HepG2 (cell line): Measurements from ENCODE around the gene ACSM3. TPM values are rescaled to one million over a fixed set of nuclear protein-coding genes. Genes with fewer than 3 reads are reported as not detected.

Source experiments
- ATAC-seq: fragments of 200-7000 bp; cut with Tn5 transposase; 3 replicates; pipeline ENCODE4 v1.9.1; 2020; ENCODE audit warnings: mild to moderate bottlenecking, moderate library complexity
- BruUV-seq: library from RNA; stranded (reverse); fragments of 400-500 nt; replicated peaks from 2 replicates; lab custom pipeline; 2021; lab: Mats Ljungman, UMichigan
- CTCF ChIA-PET: fragments of 300-600 bp; formaldehyde crosslinking; extraction: SDS; loops from one replicate; lab custom pipeline; 2021; ENCODE audit warnings: low total read pairs, inconsistent platforms, low intra/inter-chr PET ratio; lab: Yijun Ruan, JAX
- POLR2A ChIA-PET: fragments of 350-600 bp; sonication (Branson Sonifier 250); formaldehyde crosslinking; loops from one replicate; lab custom pipeline; 2020; ENCODE audit warnings: antibody characterized with exemption, inconsistent platforms; lab: Yijun Ruan, JAX
- DNase-seq: peaks from one replicate; pipeline ENCODE4 v3.0.0-alpha.2; 2015; ENCODE audit warnings: low spot score
- FAIRE-seq: peaks from 3 replicates; lab custom pipeline; 2011; peaks lifted over from hg19 to GRCh38; lab: Jason Lieb, UNC
- H2AFZ ChIP-seq: one replicate; pipeline ENCODE4 v1.6.1; 2011; ENCODE audit warnings: low read length, inconsistent platforms
- H3K27ac ChIP-seq: fragments of 300-600 bp; 3 replicates; pipeline ENCODE4 v1.8.0; 2011; ENCODE audit warnings: mixed run types, mild to moderate bottlenecking, mixed read lengths, low read length, inconsistent platforms; ENCODE audit not compliant: insufficient read depth; ENCODE audit errors: extremely low read length
- H3K27me3 ChIP-seq, 2 experiments: fragments of 200-600 bp in 1 of 2; 2 replicates in 1 of 2; 3 replicates in 1 of 2; pipeline versions ENCODE4 v1.6.0 to v1.8.0; 2011; ENCODE audit warnings: low read length in 2 of 2, mild to moderate bottlenecking in 2 of 2, moderate library complexity in 2 of 2, inconsistent platforms in 1 of 2; ENCODE audit not compliant: insufficient read depth in 2 of 2, control insufficient read depth in 1 of 2
- H3K36me3 ChIP-seq, 2 experiments: fragments of 200-600 bp in 1 of 2; replicated peaks in 1 of 2; 2 replicates in 1 of 2; 3 replicates in 1 of 2; pipeline versions ENCODE4 v1.5.1 to v1.8.0; 2011; ENCODE audit warnings: low read length in 2 of 2, inconsistent platforms in 1 of 2; ENCODE audit not compliant: insufficient read depth in 2 of 2, control insufficient read depth in 1 of 2
- H3K4me1 ChIP-seq: 2 replicates; pipeline ENCODE4 v1.5.1; 2012; ENCODE audit warnings: low read length, inconsistent platforms; ENCODE audit not compliant: insufficient read depth
- H3K4me2 ChIP-seq: 2 replicates; pipeline ENCODE4 v1.6.0; 2011; ENCODE audit warnings: low read depth, low read length, inconsistent platforms
- H3K4me3 ChIP-seq, 3 experiments: fragments of 200-600 bp in 1 of 3; sonication (generic), shearing (Covaris generic) in 1 of 3; replicated peaks in 1 of 3; 2 replicates each; pipeline ENCODE4 v1.5.1; 2011 to 2016; ENCODE audit warnings: low read length in 3 of 3, inconsistent platforms in 2 of 3, low read depth in 2 of 3, mild to moderate bottlenecking in 2 of 3, control low read depth in 1 of 3, mixed read lengths in 1 of 3; ENCODE audit not compliant: insufficient read depth in 1 of 3
- H3K79me2 ChIP-seq: one replicate; pipeline ENCODE4 v1.6.1; 2011; ENCODE audit warnings: low read length, inconsistent platforms; ENCODE audit not compliant: insufficient read depth
- H3K9ac ChIP-seq: 2 replicates; pipeline ENCODE4 v1.6.0; 2011; ENCODE audit warnings: mild to moderate bottlenecking, low read depth, low read length, inconsistent platforms; ENCODE audit not compliant: insufficient read depth
- H3K9me3 ChIP-seq: 2 replicates; pipeline ENCODE4 v1.5.1; 2012; ENCODE audit warnings: mild to moderate bottlenecking, low read length
- H4K20me1 ChIP-seq: 2 replicates; pipeline ENCODE4 v1.6.0; 2011; ENCODE audit warnings: inconsistent platforms, mild to moderate bottlenecking, low read length, moderate library complexity; ENCODE audit not compliant: insufficient read depth
- CAMTA2 ChIP-seq: sonication (generic); formaldehyde crosslinking; IDR thresholded peaks from 2 replicates; pipeline ENCODE4 v1.4.0; 2020; ENCODE audit warnings: mild to moderate bottlenecking, missing genetic modification reagents, borderline replicate concordance
- SIN3A ChIP-seq: IDR thresholded peaks from 2 replicates; pipeline ENCODE4 v1.6.1; 2011; ENCODE audit warnings: low read depth, mild to moderate bottlenecking, control low read depth, low read length, borderline replicate concordance
- ZNF101 ChIP-seq: sonication (generic); formaldehyde crosslinking; IDR thresholded peaks from 2 replicates; pipeline ENCODE4 v1.4.0; 2020; ENCODE audit warnings: mild to moderate bottlenecking, low read depth, missing genetic modification reagents, borderline replicate concordance
- WGBS: methylation state at CpG from one replicate; pipeline ENCODE4 v1.1.6; 2017; ENCODE audit warnings: low lambda C conversion rate; 5-methylcytosine and 5-hydroxymethylcytosine counted together
- in situ Hi-C: cut with HindIII; loops from 2 replicates; pipeline ENCODE4 v1.10.0; 2017; ENCODE audit warnings: low pct_unique_long_range_greater_than_20kb; ENCODE audit not compliant: extremely low pct_ligation_motif_present
- intact Hi-C: fragments of 100-400 bp; cut with micrococcal nuclease; formaldehyde crosslinking; loops from one replicate; pipeline ENCODE4 v1.10.0; 2022; ENCODE audit not compliant: unreplicated experiment
- polyA plus RNA-seq, 8 experiments: library from polyadenylated mRNA; depleted of rRNA in 3 of 8; stranded (reverse) in 7 of 8; unstranded in 1 of 8; fragments of >200 nt; fragmentation: Illumina TruSeq in 4 of 8; extraction: Trizol in 4 of 8; gene quantifications; 2 replicates each; pipeline versions ENCODE4 v1.2.1 to v1.2.3, GENCODE V29; 2011 to 2016; ENCODE audit warnings: low read depth in 4 of 8, missing spikeins in 1 of 8, mixed read lengths in 1 of 8; ENCODE audit not compliant: insufficient read depth in 1 of 8
- total RNA-seq, 5 experiments: library from RNA; depleted of rRNA; stranded (reverse); fragments of >200 nt; fragmentation: Illumina TruSeq; extraction: Trizol; gene quantifications; 2 replicates each; pipeline ENCODE4 v1.2.3, GENCODE V29; 2016; ENCODE audit warnings: low read depth in 1 of 5
- TF ChIP-seq, protein P1 (sequence below): sonication (generic); formaldehyde crosslinking; IDR thresholded peaks from one replicate; pipeline ENCODE4 v1.5.1; 2020; ENCODE audit warnings: mild to moderate bottlenecking, missing genetic modification reagents; ENCODE audit errors: not compliant biosample characterization
- TF ChIP-seq, protein P2 (sequence below): sonication (generic); formaldehyde crosslinking; IDR thresholded peaks from 2 replicates; pipeline ENCODE4 v1.4.0; 2020; ENCODE audit warnings: mild to moderate bottlenecking, missing genetic modification reagents

Gene ACSM3
- total and polyA plus RNA-seq, 2 of the 13 experiments (the other 11 are each of a cell fraction or from before 2014, with no cell fraction given), result 74.0 to 108 TPM

DNA sequence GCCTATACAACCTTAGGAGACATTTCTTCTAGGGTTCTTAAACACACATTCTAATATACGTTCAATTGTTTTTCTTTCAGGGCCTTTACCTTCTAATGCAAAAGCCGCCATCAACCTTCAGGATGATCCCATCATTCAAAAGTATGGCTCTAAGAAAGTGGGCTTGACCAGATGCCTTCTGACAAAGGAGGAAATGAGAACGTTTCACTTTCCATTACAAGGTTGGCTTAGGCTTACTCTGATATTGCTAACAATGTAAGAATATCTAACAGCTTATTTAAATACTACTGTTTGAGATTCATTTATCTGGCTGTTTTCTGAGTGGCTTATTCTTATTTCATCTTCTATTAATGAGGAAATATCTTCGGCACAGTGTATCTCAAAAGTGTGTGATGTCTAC lies 57.9 kb downstream of the ACSM3 start:
- Histone ChIP-seq H3K27me3 (no peaks in the 10 kb centered on the region), H2AFZ (no peak overlapping the region), H3K9ac (no peak overlapping the region), H3K4me1 (no peaks in the 10 kb centered on the region), H3K27ac (no peak overlapping the region), H3K4me3 (no peak overlapping the region), H4K20me1 (no peaks in the 10 kb centered on the region)
- POLR2A ChIA-PET, result no interaction called here
- WGBS, result 92% methylated on average over 4 of the region's 4 CpGs
- intact Hi-C loops, result no loop called here
- CTCF ChIA-PET, result no interaction called here
- BruUV-seq, result no TSS peak
- FAIRE-seq, result no peak
- no peak for DNase-seq
- ATAC-seq, result no peak
- TF ChIP-seq SIN3A (no peak), CAMTA2 (CRISPR knock-in tag) (no peak), ZNF101 (no peak)
- TF ChIP-seq, protein P1, sequence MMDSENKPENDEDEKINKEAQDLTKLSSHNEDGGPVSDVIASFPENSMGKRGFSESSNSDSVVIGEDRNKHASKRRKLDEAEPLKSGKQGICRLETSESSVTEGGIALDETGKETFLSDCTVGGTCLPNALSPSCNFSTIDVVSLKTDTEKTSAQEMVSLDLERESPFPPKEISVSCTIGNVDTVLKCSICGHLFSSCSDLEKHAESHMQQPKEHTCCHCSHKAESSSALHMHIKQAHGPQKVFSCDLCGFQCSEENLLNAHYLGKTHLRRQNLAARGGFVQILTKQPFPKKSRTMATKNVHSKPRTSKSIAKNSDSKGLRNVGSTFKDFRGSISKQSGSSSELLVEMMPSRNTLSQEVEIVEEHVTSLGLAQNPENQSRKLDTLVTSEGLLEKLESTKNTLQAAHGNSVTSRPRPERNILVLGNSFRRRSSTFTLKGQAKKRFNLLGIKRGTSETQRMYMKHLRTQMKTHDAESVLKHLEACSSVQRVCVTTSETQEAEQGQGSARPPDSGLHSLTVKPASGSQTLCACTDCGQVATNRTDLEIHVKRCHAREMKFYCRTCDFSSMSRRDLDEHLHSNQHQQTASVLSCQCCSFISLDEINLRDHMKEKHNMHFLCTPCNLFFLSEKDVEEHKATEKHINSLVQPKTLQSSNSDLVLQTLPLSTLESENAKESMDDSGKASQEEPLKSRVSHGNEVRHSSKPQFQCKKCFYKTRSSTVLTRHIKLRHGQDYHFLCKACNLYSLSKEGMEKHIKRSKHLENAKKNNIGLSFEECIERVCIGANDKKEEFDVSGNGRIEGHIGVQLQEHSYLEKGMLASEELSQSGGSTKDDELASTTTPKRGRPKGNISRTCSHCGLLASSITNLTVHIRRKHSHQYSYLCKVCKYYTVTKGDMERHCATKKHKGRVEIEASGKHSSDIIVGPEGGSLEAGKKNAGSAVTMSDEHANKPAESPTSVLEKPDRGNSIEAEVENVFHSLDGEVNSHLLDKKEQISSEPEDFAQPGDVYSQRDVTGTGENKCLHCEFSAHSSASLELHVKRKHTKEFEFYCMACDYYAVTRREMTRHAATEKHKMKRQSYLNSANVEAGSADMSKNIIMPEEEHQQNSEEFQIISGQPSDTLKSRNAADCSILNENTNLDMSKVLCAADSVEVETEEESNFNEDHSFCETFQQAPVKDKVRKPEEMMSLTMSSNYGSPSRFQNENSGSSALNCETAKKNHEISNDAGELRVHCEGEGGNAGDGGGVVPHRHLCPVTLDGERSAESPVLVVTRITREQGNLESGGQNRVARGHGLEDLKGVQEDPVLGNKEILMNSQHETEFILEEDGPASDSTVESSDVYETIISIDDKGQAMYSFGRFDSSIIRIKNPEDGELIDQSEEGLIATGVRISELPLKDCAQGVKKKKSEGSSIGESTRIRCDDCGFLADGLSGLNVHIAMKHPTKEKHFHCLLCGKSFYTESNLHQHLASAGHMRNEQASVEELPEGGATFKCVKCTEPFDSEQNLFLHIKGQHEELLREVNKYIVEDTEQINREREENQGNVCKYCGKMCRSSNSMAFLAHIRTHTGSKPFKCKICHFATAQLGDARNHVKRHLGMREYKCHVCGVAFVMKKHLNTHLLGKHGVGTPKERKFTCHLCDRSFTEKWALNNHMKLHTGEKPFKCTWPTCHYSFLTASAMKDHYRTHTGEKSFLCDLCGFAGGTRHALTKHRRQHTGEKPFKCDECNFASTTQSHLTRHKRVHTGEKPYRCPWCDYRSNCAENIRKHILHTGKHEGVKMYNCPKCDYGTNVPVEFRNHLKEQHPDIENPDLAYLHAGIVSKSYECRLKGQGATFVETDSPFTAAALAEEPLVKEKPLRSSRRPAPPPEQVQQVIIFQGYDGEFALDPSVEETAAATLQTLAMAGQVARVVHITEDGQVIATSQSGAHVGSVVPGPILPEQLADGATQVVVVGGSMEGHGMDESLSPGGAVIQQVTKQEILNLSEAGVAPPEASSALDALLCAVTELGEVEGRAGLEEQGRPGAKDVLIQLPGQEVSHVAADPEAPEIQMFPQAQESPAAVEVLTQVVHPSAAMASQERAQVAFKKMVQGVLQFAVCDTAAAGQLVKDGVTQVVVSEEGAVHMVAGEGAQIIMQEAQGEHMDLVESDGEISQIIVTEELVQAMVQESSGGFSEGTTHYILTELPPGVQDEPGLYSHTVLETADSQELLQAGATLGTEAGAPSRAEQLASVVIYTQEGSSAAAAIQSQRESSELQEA (CRISPR knock-in tag), result no peak
- TF ChIP-seq, protein P2, sequence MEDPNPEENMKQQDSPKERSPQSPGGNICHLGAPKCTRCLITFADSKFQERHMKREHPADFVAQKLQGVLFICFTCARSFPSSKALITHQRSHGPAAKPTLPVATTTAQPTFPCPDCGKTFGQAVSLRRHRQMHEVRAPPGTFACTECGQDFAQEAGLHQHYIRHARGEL (CRISPR knock-in tag), result no peak
- TF ChIP-seq, all 625 proteins: peak for 0
- in situ Hi-C loops, result no loop called here
- Histone ChIP-seq H3K9me3 (no peaks in the 10 kb centered on the region), H3K79me2 (no peaks in the 10 kb centered on the region), H3K4me2 (no peak overlapping the region), H3K36me3 (peaks cover 6 to 33% of the 10 kb centered on the region in 2 experiments; a peak in 4 of 5 replicates)
